A549 (cell line): ENCODE results near the gene RBBP7. TPM values are rescaled to one million over a fixed set of nuclear protein-coding genes. Genes with fewer than 3 reads are reported as not detected.

Source experiments
- ATAC-seq, 2 experiments: fragments of 200-7000 bp in 1 of 2; fragments of >200 bp in 1 of 2; cut with Nextera tagmentation in 1 of 2; cut with Tn5 transposase in 1 of 2; 3 replicates each; pipeline versions ENCODE4 v1.8.0 to v1.9.1; 2018 to 2020; ENCODE audit warnings: mild to moderate bottlenecking in 1 of 2, moderate library complexity in 1 of 2
- CTCF ChIA-PET: fragments of 300-600 bp; sonication (Branson Sonifier 250); formaldehyde crosslinking; extraction: SDS; loops from one replicate; lab custom pipeline; 2021; ENCODE audit warnings: antibody characterized with exemption, inconsistent platforms; lab: Yijun Ruan, JAX
- POLR2A ChIA-PET: fragments of 350-600 bp; formaldehyde crosslinking; extraction: SDS; loops from one replicate; lab custom pipeline; 2021; ENCODE audit warnings: antibody characterized with exemption, inconsistent platforms; lab: Yijun Ruan, JAX
- DNase-seq, 2 experiments: peaks; one replicate each; pipeline versions ENCODE4 v3.0.0 to v3.0.0-alpha.2; 2011 to 2016; ENCODE audit warnings: low read depth in 1 of 2, low spot score in 1 of 2
- FAIRE-seq: peaks from 2 replicates; lab custom pipeline; 2011; peaks lifted over from hg19 to GRCh38; lab: Jason Lieb, UNC
- H3K27ac ChIP-seq, 2 experiments: fragments of >200 bp; sonication (Bioruptor Twin); formaldehyde crosslinking; 3 replicates each; pipeline ENCODE4 v1.5.1; 2016 to 2017
- H3K4me1 ChIP-seq: fragments of >200 bp; sonication (Bioruptor Twin); formaldehyde crosslinking; 3 replicates; pipeline ENCODE4 v1.6.1; 2016
- H3K4me2 ChIP-seq: fragments of >200 bp; sonication (Bioruptor Twin); formaldehyde crosslinking; 3 replicates; pipeline ENCODE4 v1.6.1; 2016
- H3K4me3 ChIP-seq: fragments of >200 bp; sonication (Bioruptor Twin); formaldehyde crosslinking; 3 replicates; pipeline ENCODE4 v1.5.1; 2016
- H3K9me3 ChIP-seq: fragments of >200 bp; sonication (Bioruptor Twin); formaldehyde crosslinking; 3 replicates; pipeline ENCODE4 v1.6.1; 2016
- CBX8 ChIP-seq: fragments of 200-600 bp; sonication (generic); IDR thresholded peaks from 2 replicates; pipeline ENCODE4 v1.6.1; 2016
- E2F6 ChIP-seq: IDR thresholded peaks from 2 replicates; pipeline ENCODE4 v1.6.1; 2012; ENCODE audit warnings: low read depth, borderline replicate concordance
- EHF ChIP-seq: fragments of 250-450 bp; sonication (Bioruptor Pico); IDR thresholded peaks from 2 replicates; pipeline ENCODE4 v1.5.0; 2020; ENCODE audit warnings: mild to moderate bottlenecking
- EHMT2 ChIP-seq: fragments of 200-600 bp; sonication (generic); IDR thresholded peaks from 2 replicates; pipeline ENCODE4 v1.6.1; 2016; ENCODE audit warnings: antibody characterized with exemption, low read depth, mild to moderate bottlenecking, moderate library complexity
- ELK1 ChIP-seq: fragments of 150-350 bp; IDR thresholded peaks from 2 replicates; pipeline ENCODE4 v1.6.1; 2014; ENCODE audit warnings: low read depth, mild to moderate bottlenecking, low read length
- HEYL ChIP-seq: fragments of 250-450 bp; sonication (Bioruptor Pico); IDR thresholded peaks from 2 replicates; pipeline ENCODE4 v1.8.0; 2021; ENCODE audit warnings: mild to moderate bottlenecking, moderate library complexity
- HMGXB4 ChIP-seq: fragments of 250-450 bp; sonication (Bioruptor Pico); IDR thresholded peaks from 2 replicates; pipeline ENCODE4 v1.5.0; 2021; ENCODE audit warnings: mild to moderate bottlenecking, moderate library complexity, borderline replicate concordance
- JUNB ChIP-seq: fragments of >200 bp; sonication (Bioruptor Twin); formaldehyde crosslinking; IDR thresholded peaks from 2 replicates; pipeline ENCODE4 v1.6.1; 2016
- MYC ChIP-seq: IDR thresholded peaks from 2 replicates; pipeline ENCODE4 v1.6.1; 2012; ENCODE audit warnings: mild to moderate bottlenecking, inconsistent platforms, low read length, improper control_type of control experiment, borderline replicate concordance
- NFE2L2 ChIP-seq: fragments of 150-350 bp; conservative IDR thresholded peaks from 2 replicates; pipeline ENCODE4 v1.6.1; 2014; ENCODE audit warnings: low read length
- NR3C1 ChIP-seq: fragments of >200 bp; sonication (Bioruptor Twin); formaldehyde crosslinking; IDR thresholded peaks from 3 replicates; pipeline ENCODE4 v1.6.1; 2017
- POLR2AphosphoS2 ChIP-seq: conservative IDR thresholded peaks from 2 replicates; pipeline ENCODE4 v1.6.1; 2012; ENCODE audit warnings: low read length, improper control_type of control experiment, inconsistent platforms
- RAD21 ChIP-seq, 2 experiments: fragments of >200 bp in 1 of 2; sonication (Bioruptor Twin) in 1 of 2; formaldehyde crosslinking in 1 of 2; IDR thresholded peaks in 1 of 2; conservative IDR thresholded peaks in 1 of 2; 2 replicates in 1 of 2; 3 replicates in 1 of 2; pipeline ENCODE4 v1.6.1; 2012 to 2018; ENCODE audit warnings: inconsistent platforms in 1 of 2
- RCOR1 ChIP-seq: fragments of 150-350 bp; IDR thresholded peaks from 2 replicates; pipeline ENCODE4 v1.6.1; 2014; ENCODE audit warnings: antibody characterized with exemption, low read length, low read depth
- SMC3 ChIP-seq: fragments of >200 bp; sonication (Bioruptor Twin); formaldehyde crosslinking; IDR thresholded peaks from 3 replicates; pipeline ENCODE4 v1.6.1; 2018; ENCODE audit warnings: inconsistent platforms
- SREBF2 ChIP-seq: fragments of 450-650 bp; IDR thresholded peaks from 2 replicates; pipeline ENCODE4 v1.6.1; 2014; ENCODE audit warnings: mild to moderate bottlenecking, moderate library complexity
- TFCP2L1 ChIP-seq: fragments of 250-450 bp; sonication (Bioruptor Pico); IDR thresholded peaks from 2 replicates; pipeline ENCODE4 v1.5.0; 2021; ENCODE audit warnings: mild to moderate bottlenecking
- ZC3H11A ChIP-seq: fragments of 450-650 bp; IDR thresholded peaks from 2 replicates; pipeline ENCODE4 v1.6.1; 2014; ENCODE audit warnings: antibody characterized with exemption, mild to moderate bottlenecking
- WGBS: methylation state at CpG from one replicate; pipeline ENCODE4 v1.1.6; 2017; ENCODE audit errors: missing lambda C conversion rate; 5-methylcytosine and 5-hydroxymethylcytosine counted together
- polyA plus RNA-seq, 4 experiments: library from polyadenylated mRNA; depleted of rRNA in 3 of 4; stranded (reverse); fragments of >200 nt; fragmentation: RNase III in 1 of 4; extraction: RNeasy Plus Mini Kit Qiagen cat#74134 plus additional on column Dnase treatment in 1 of 4; gene quantifications; 2 replicates in 3 of 4; 3 replicates in 1 of 4; pipeline ENCODE4 v1.2.3, GENCODE V29; 2011 to 2017
- TF ChIP-seq, protein P1 (sequence below): fragments of >200 bp; sonication (Bioruptor Twin); formaldehyde crosslinking; IDR thresholded peaks from 3 replicates; pipeline ENCODE4 v1.5.1; 2016

Gene RBBP7
- polyA plus RNA-seq, 2 of the 4 experiments (the other 2 are of a cell fraction), result 222 to 301 TPM

DNA sequence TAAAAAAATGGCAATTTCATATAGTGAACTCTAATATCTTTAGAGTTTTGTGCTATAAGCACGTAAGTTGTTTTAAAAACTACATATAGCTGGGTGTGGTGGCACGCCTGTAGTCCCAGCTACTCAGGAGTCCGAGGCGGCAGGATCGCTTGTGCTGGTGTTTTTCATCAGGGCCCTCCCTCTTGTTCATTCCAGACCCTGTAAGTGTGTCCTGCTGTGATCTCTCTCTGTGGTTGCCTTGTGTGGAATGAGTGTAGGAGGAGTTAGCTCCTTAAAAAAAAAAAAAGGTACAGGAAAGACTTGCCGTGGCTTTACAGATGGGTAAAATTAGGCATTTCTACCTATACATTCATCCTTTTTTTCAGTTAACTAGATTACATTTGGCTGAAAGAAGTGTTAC, 35.4 kb downstream of the RBBP7 start:
- ChIA-PET POLR2A (interaction anchor here (0.7 kb wide), 1 partner anchor 12 kb away, joined by 3 read pairs; no protein-coding TSS in a partner anchor), CTCF (interaction anchor here (0.7 to 2.0 kb wide), 3 partner anchors 9 to 212 kb away, joined by 3 to 7 read pairs (median 4); no protein-coding TSS in a partner anchor)
- Histone ChIP-seq H3K4me1 (peaks cover 24% of the 10 kb centered on the region), H3K4me2 (no peak overlapping the region), H3K27ac (no peak overlapping the region), H3K4me3 (no peak overlapping the region), H3K9me3 (no peaks in the 10 kb centered on the region)
- WGBS, result 89% methylated on average over 6 of the region's 6 CpGs
- no peak for FAIRE-seq
- no peak for DNase-seq
- no peak for ATAC-seq
- TF ChIP-seq RCOR1 (no peak), E2F6 (no peak), HMGXB4 (no peak), EHMT2 (no peak), JUNB (no peak), ZC3H11A (no peak)

GRCh38 chrX:16832301-16832700, 37.9 kb downstream of the RBBP7 start:
- no peak for ATAC-seq
- H3K4me1 ChIP-seq, result peaks cover 12% of the 10 kb centered on the region
- H3K9me3 ChIP-seq, result no peaks in the 10 kb centered on the region
- 90% methylated on average over 5 of the region's 5 CpGs for WGBS
- H3K27ac ChIP-seq, result no peak overlapping the region
- FAIRE-seq, result no peak
- no peak overlapping the region for H3K4me3 ChIP-seq
- POLR2A ChIA-PET, result no interaction called here
- H3K4me2 ChIP-seq, result no peak overlapping the region
- CTCF ChIA-PET, result interaction anchor here (0.7 to 2.7 kb wide), 3 partner anchors 51 to 214 kb away, joined by 3 to 9 read pairs (median 7); no protein-coding TSS in a partner anchor
- TF ChIP-seq CBX8, result no peak
- no peak for TF ChIP-seq MYC
- no peak for TF ChIP-seq EHMT2
- TF ChIP-seq JUNB, result no peak
- TF ChIP-seq E2F6, result no peak
- no peak for TF ChIP-seq SREBF2
- TF ChIP-seq POLR2AphosphoS2, result no peak
- TF ChIP-seq, protein P1, sequence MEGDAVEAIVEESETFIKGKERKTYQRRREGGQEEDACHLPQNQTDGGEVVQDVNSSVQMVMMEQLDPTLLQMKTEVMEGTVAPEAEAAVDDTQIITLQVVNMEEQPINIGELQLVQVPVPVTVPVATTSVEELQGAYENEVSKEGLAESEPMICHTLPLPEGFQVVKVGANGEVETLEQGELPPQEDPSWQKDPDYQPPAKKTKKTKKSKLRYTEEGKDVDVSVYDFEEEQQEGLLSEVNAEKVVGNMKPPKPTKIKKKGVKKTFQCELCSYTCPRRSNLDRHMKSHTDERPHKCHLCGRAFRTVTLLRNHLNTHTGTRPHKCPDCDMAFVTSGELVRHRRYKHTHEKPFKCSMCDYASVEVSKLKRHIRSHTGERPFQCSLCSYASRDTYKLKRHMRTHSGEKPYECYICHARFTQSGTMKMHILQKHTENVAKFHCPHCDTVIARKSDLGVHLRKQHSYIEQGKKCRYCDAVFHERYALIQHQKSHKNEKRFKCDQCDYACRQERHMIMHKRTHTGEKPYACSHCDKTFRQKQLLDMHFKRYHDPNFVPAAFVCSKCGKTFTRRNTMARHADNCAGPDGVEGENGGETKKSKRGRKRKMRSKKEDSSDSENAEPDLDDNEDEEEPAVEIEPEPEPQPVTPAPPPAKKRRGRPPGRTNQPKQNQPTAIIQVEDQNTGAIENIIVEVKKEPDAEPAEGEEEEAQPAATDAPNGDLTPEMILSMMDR, result no peak
- no peak for TF ChIP-seq ELK1
- TF ChIP-seq EHF (CRISPR knock-in tag), result no peak
- TF ChIP-seq NFE2L2, result no peak
- no peak for TF ChIP-seq HEYL (CRISPR knock-in tag)
- TF ChIP-seq NR3C1, result no peak
- TF ChIP-seq RAD21 (conservative IDR thresholded peaks at IDR 0.05 in 1 of 2, IDR thresholded peaks at IDR 0.05 in 1 of 2), result no peak
- TF ChIP-seq RCOR1, result no peak
- TF ChIP-seq TFCP2L1, result no peak
- no peak for TF ChIP-seq SMC3
- DNase-seq, result no peak
